Measurements from ENCODE around the gene CES1. TPM values are rescaled to one million over a fixed set of nuclear protein-coding genes. Genes with fewer than 3 reads are reported as not detected.
"Not testable (repeated sequence)": the region's sequence is repeated elsewhere in the genome, so short reads cannot be mapped to it uniquely, and the experiment has no call there.

Gene CES1
- total RNA-seq, 4 donors from 2014 or later: 0.76 to 9.5 (median 2.6) TPM

- 50 to 71% methylated on average over 2 of the region's 2 CpGs for WGBS, 2 donors
- intact Hi-C loops (cut with DNase I; ENCODE audit: low total_unique reads): no loop called here
- H3K4me3 ChIP-seq (ENCODE audit: low read depth, poor library complexity, severe bottlenecking): no peak overlapping the region
- TF ChIP-seq CTCF (IDR thresholded peaks at IDR 0.05): no peak
- no peak for TF ChIP-seq POLR2A (IDR thresholded peaks at IDR 0.05)
- no peak for DNase-seq (ENCODE audit: low spot score in 2 of 2)
Observed at GRCh38 chr16:55812951-55813350, 19.9 kb downstream of the CES1 start.

GRCh38 chr16:55811811-55812210 is 21.1 kb downstream of the CES1 start:
- WGBS, 2 donors: 72% methylated on average over 4 of the region's 4 CpGs
- intact Hi-C loops (cut with DNase I; ENCODE audit: low total_unique reads): no loop called here
- H3K4me3 ChIP-seq (ENCODE audit: low read depth, poor library complexity, severe bottlenecking): no peak overlapping the region
- TF ChIP-seq CTCF (IDR thresholded peaks at IDR 0.05): no peak
- no peak for TF ChIP-seq POLR2A (IDR thresholded peaks at IDR 0.05)
- no peak for DNase-seq (ENCODE audit: low spot score in 2 of 2)

GRCh38 chr16:55810451-55810961 is 22.4 kb downstream of the CES1 start:
- TF ChIP-seq POLR2A (IDR thresholded peaks at IDR 0.05) (no peak), CTCF (IDR thresholded peaks at IDR 0.05) (no peak)
- intact Hi-C loops (cut with DNase I; ENCODE audit: low total_unique reads): no loop called here
- DNase-seq (ENCODE audit: low spot score in 2 of 2): no peak
- no peak overlapping the region for H3K4me3 ChIP-seq (ENCODE audit: low read depth, poor library complexity, severe bottlenecking)
- 75 to 82% methylated on average over 8 of the region's 8 CpGs for WGBS, 2 donors

- no peak overlapping the region for H3K4me3 ChIP-seq (ENCODE audit: low read depth, poor library complexity, severe bottlenecking)
- WGBS, 2 donors: 86 to 90% methylated on average over 4 of the region's 4 CpGs
- intact Hi-C loops (cut with DNase I; ENCODE audit: low total_unique reads): no loop called here
- TF ChIP-seq CTCF (IDR thresholded peaks at IDR 0.05) (no peak), POLR2A (IDR thresholded peaks at IDR 0.05) (no peak)
- DNase-seq (ENCODE audit: low spot score in 2 of 2): no peak
Observed at GRCh38 chr16:55809851-55810250, 23.0 kb downstream of the CES1 start.

- DNase-seq (ENCODE audit: low spot score in 2 of 2): no peak
- no peak overlapping the region for H3K4me3 ChIP-seq (ENCODE audit: low read depth, poor library complexity, severe bottlenecking)
- TF ChIP-seq POLR2A (IDR thresholded peaks at IDR 0.05): no peak
- TF ChIP-seq CTCF (IDR thresholded peaks at IDR 0.05): no peak
- WGBS, 2 donors: 60% methylated on average over 5 of the region's 5 CpGs
- intact Hi-C loops (cut with DNase I; ENCODE audit: low total_unique reads): no loop called here
Observed at GRCh38 chr16:55809386-55809785, 23.5 kb downstream of the CES1 start.

GRCh38 chr16:55808286-55808685 is 24.6 kb downstream of the CES1 start:
- DNase-seq (ENCODE audit: low spot score in 2 of 2); intact Hi-C loops (cut with DNase I; ENCODE audit: low total_unique reads); H3K4me3 ChIP-seq (ENCODE audit: low read depth, poor library complexity, severe bottlenecking): not testable (repeated sequence)
- WGBS, 2 donors: 94 to 100% methylated on average over 1 of the region's 1 CpG

GRCh38 chr16:55805104-55805503 is 27.8 kb downstream of the CES1 start:
- DNase-seq (ENCODE audit: low spot score in 2 of 2); intact Hi-C loops (cut with DNase I; ENCODE audit: low total_unique reads); H3K4me3 ChIP-seq (ENCODE audit: low read depth, poor library complexity, severe bottlenecking): not testable (repeated sequence)
- no CpG with 5 or more reads among the region's 6 CpGs for WGBS, 2 donors

GRCh38 chr16:55803681-55804080 is 29.2 kb downstream of the CES1 start:
- intact Hi-C loops (cut with DNase I; ENCODE audit: low total_unique reads): not testable (repeated sequence)
- no CpG with 5 or more reads among the region's 8 CpGs for WGBS, 2 donors

GRCh38 chr16:55792934-55793374 is 39.9 kb downstream of the CES1 start:
- DNase-seq (ENCODE audit: low spot score in 2 of 2); intact Hi-C loops (cut with DNase I; ENCODE audit: low total_unique reads); H3K4me3 ChIP-seq (ENCODE audit: low read depth, poor library complexity, severe bottlenecking): not testable (repeated sequence)
- no CpG with 5 or more reads among the region's 11 CpGs for WGBS, 2 donors

More at GRCh38 chr16:55803681-55804080, 29.2 kb downstream of the CES1 start:
- not testable (repeated sequence) for DNase-seq (ENCODE audit: low spot score in 2 of 2); H3K4me3 ChIP-seq (ENCODE audit: low read depth, poor library complexity, severe bottlenecking)

- intact Hi-C loops (cut with DNase I; ENCODE audit: low total_unique reads): not testable (repeated sequence)
Observed at GRCh38 chr16:55791512-55791911, 41.4 kb downstream of the CES1 start.

More at GRCh38 chr16:55791512-55791911, 41.4 kb downstream of the CES1 start:
- WGBS, 2 donors: no CpG with 5 or more reads among the region's 6 CpGs
- not testable (repeated sequence) for DNase-seq (ENCODE audit: low spot score in 2 of 2); H3K4me3 ChIP-seq (ENCODE audit: low read depth, poor library complexity, severe bottlenecking)
